H54 (cell line): Measurements from ENCODE around the gene PCDHA2.
A peak's percentile ranks its signal among the peaks of the same experiment; 100 is the strongest.
"Not testable (repeated sequence)": the region's sequence is repeated elsewhere in the genome, so short reads cannot be mapped to it uniquely, and the experiment has no call there.

Source experiments
- DNase-seq: peaks from one replicate; pipeline ENCODE4 v3.0.0; 2011; ENCODE audit warnings: low spot score, mixed read lengths; ENCODE audit not compliant: insufficient read length
- FAIRE-seq: peaks from 3 replicates; lab custom pipeline; 2011; peaks lifted over from hg19 to GRCh38; lab: Jason Lieb, UNC
- POLR2A ChIP-seq: IDR thresholded peaks from 2 replicates; pipeline ENCODE4 v1.6.1; 2011; ENCODE audit warnings: low read depth, mild to moderate bottlenecking, low read length

The PCDHA2 gene

DNA sequence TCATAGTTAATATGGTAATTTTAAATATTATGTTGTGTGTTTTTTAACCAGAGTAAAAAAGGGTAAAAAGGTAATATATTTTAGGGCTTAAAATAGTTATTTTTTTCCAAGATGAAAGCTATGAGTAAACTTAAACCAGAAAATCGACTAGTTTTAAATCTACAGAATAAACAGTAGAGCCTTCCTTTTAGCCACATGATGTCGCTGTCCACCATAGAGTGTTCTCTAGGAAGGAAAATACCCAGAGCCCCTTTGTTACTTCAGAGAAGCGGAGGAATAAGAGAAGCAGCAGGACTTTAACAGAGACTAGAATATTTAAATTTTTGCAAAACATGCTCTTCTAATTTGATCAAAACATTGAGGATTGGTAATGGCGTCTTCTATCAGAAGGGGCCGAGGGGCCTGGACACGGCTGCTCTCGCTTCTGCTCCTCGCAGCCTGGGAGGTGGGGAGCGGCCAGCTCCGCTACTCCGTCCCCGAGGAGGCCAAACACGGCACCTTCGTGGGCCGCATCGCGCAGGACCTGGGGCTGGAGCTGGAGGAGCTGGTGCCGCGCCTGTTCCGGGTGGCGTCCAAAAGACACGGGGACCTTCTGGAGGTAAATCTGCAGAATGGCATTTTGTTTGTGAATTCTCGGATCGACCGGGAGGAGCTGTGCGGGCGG is at the start of gene PCDHA2:
Gene PCDHA2, plus strand, starts transcription at position 258 of the 664 bp plus-strand sequence.
- no peak for DNase-seq
- no peak for TF ChIP-seq POLR2A
- FAIRE-seq, result no peak

DNA sequence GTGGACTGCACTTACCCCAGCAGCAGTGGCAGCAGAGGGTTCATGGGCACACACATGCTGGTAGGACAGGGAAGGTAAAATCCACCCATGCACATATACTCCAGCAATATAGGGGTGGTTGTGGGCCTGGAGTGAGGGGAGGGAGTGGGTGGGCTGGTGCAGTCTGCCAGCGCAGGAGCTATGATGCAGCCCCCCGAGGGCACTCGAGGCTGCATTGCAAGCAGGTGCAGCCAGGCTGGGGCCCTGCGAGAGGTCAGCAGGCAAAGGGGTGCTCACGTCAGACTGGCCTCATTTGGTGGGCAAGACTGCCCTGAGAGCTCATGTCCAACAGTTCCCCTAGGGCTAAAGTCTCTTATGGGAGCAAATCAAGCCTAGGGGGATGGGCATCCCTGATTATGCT is 41.1 kb upstream of the PCDHA2 start:
- FAIRE-seq, result no peak
- TF ChIP-seq POLR2A, result no peak

DNA sequence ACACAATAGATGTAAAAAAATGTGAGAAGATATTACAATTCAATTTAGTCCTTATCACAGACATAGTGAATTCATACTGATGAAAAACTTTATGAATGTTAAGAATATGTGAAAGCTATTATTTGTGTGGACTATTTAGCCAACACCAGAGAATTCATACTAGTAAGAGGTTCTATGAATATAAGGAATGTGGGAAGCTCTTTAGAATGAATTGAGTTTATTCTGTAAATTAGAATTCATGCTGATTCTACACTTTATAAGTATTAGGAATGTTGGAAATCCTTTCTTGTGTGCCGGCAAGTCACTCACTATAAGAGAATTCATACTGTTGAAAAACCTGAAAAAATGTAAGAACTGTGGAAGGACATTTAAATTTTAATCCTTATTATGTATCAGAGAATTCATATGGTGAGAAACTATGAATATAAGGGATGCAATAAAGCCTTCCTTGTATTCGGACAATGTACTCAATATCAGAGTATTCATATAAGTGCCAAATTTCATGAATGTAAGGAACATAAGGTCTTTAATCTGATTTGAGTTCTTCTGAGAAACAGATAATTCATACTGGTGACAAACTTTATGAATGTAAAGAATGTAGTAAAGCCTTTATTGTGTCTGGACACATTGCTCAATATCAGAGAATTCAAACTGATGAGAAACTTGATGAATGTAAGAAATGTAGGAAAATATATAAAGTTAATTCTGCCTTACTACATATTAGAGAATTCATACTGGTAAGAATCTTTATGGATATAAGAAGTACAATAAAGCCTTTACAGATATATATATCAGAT is 30.3 kb upstream of the PCDHA2 start:
- TF ChIP-seq POLR2A, result no peak
- DNase-seq, result no peak
- no peak for FAIRE-seq

More for the DNA sequence above, 41.1 kb upstream of the PCDHA2 start:
- no peak for DNase-seq

DNA sequence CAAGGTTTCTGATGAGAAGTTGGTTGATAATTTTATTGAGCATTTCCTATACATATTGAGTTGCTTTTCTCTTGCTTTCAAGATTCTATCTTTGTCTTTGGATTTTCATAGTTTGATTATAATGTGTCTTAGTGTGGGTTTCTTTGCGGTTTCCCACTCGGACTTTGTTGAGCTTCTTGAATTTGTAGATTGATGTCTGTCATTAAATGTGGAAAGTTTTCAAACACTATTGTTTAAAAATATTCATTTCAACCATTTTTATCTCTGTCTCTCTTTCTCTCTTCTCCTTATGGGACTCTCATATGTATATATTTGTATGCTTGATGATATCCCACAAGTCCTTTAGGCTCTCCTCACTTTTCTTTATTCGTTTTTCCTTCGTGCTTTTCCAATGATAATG is 27.2 kb upstream of the PCDHA2 start:
- TF ChIP-seq POLR2A, result no peak
- FAIRE-seq, result no peak
- no peak for DNase-seq

DNA sequence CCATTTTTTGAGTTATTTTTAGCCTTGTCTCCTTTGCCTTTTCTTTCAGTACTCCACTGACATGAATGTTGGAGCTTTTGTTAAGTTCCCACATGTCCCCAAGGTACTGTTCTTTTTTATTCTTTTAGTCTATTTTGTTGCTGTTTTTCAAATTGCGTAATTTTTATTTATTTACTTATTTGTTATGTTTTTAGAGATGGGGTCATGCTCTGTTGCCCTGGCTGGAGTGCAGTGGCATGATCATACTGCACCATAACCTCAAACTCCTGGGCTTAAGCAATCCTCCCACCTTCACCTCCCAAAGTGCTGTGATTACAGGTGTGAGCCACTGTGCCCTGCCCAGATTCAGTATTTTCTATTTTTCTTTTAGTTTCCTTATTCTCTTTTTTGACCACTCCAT is 14.1 kb upstream of the PCDHA2 start:
- TF ChIP-seq POLR2A, result no peak
- no peak for FAIRE-seq
- no peak for DNase-seq

DNA sequence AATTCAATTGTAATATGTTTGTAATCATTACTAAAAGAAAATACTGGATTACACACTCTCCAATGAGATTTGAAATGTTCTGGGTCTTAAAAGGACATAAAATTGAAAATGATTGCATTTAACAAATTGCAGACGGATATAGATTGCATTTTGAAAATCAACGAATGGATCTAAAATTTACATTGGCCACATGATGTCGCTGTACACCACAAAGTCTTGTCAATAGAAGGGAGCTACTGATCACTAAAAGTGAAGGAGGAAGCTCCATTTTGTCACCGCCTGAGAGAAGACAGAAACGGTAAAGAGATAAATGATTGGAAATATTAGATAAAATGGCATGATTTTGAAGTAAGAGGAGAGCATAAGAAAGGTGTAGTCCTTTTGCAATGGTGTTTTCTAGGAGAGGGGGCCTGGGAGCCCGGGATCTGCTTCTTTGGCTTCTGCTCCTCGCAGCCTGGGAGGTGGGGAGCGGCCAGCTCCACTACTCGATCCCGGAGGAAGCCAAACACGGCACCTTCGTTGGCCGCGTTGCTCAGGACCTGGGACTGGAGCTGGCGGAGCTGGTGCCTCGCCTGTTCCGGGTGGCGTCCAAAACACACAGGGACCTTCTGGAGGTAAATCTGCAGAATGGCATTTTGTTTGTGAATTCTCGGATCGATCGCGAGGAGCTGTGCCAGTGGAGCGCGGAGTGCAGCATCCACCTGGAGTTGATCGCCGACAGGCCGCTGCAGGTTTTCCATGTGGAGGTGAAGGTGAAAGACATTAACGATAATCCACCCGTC is 8.6 kb upstream of the PCDHA2 start, which contains the start of gene PCDHA1:
Gene PCDHA1, plus strand, starts transcription at position 236 of the 782 bp plus-strand sequence.
- FAIRE-seq (peak; percentile 15), DNase-seq (no peak)
- no peak for TF ChIP-seq POLR2A

DNA sequence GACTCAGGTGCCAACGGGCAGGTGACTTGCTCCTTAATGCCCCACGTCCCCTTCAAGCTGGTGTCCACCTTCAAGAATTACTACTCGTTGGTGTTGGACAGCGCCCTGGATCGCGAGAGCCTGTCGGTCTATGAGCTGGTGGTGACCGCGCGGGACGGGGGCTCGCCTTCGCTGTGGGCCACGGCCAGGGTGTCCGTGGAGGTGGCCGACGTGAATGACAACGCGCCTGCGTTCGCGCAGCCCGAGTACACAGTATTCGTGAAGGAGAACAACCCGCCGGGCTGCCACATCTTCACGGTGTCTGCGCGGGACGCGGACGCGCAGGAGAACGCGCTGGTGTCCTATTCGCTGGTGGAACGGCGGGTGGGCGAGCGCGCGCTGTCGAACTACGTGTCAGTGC is 7.2 kb upstream of the PCDHA2 start:
- not testable (repeated sequence) for DNase-seq, FAIRE-seq

DNA sequence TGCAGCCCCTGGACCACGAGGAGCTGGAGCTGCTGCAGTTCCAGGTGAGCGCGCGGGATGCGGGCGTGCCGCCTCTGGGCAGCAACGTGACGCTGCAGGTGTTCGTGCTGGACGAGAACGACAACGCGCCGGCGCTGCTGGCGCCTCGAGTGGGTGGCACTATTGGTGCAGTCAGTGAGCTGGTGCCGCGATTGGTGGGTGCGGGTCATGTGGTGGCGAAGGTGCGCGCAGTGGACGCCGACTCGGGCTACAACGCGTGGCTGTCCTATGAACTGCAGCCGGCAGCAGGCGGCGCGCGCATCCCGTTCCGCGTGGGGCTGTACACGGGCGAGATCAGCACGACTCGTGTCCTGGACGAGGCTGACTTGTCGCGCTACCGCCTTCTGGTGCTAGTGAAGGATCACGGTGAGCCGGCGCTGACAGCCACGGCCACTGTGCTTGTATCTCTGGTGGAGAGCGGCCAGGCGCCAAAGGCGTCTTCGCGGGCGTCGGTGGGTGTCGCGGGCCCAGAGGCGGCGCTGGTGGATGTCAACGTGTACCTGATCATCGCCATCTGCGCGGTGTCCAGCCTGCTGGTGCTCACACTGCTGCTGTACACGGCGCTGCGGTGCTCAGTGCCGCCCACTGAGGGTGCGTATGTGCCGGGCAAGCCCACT is 6.7 kb upstream of the PCDHA2 start:
- not testable (repeated sequence) for DNase-seq, FAIRE-seq

DNA sequence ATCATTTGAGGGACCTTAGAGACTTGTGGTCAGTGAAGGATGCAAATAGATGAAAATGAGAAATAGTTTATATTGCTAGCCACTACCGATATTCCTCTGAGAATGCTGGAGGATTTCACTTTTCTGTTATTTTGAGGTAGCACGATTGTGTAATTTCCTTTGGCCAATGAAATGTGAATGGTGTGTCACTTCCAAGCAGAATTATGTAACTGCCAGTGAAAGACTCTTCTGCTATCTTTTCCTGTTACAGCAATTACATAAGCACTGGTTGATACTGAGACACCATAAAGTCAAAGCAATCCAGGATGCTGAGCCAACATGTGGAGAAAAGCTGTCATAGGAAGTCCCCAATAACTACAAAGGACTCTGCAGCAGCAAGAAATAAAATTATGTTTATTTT is 3.6 kb upstream of the PCDHA2 start:
- TF ChIP-seq POLR2A, result no peak
- DNase-seq (no peak), FAIRE-seq (no peak)

DNA sequence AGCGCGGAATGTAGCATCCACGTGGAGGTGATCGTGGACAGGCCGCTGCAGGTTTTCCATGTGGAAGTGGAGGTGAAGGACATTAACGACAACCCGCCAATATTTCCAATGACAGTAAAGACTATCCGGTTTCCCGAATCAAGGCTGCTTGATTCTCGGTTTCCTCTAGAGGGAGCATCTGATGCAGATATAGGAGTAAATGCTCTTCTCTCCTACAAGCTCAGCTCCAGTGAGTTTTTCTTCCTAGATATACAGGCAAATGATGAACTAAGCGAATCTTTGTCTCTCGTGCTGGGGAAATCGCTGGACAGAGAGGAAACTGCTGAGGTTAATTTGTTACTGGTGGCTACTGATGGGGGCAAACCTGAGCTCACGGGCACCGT is 598 bp downstream of the PCDHA2 start:
- DNase-seq (peak; percentile 54), FAIRE-seq (peak; percentile 15)
- TF ChIP-seq POLR2A, result no peak

DNA sequence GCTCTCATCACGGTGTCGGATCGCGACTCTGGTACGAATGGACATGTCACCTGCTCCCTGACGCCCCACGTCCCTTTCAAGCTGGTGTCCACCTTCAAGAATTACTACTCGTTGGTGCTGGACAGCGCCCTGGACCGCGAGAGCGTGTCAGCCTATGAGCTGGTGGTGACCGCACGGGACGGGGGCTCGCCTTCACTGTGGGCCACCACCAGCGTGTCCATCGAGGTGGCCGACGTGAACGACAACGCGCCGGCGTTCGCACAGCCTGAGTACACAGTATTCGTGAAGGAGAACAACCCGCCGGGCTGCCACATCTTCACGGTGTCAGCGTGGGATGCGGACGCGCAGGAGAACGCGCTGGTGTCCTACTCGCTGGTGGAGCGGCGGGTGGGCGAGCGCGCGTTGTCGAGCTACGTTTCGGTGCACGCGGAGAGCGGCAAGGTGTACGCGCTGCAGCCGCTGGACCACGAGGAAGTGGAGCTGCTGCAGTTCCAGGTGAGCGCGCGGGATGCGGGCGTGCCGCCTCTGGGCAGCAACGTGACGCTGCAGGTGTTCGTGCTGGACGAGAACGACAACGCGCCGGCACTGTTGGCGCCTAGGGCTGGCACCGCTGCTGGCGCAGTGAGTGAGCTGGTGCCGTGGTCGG is 1.5 kb downstream of the PCDHA2 start:
- DNase-seq, FAIRE-seq: not testable (repeated sequence)

DNA sequence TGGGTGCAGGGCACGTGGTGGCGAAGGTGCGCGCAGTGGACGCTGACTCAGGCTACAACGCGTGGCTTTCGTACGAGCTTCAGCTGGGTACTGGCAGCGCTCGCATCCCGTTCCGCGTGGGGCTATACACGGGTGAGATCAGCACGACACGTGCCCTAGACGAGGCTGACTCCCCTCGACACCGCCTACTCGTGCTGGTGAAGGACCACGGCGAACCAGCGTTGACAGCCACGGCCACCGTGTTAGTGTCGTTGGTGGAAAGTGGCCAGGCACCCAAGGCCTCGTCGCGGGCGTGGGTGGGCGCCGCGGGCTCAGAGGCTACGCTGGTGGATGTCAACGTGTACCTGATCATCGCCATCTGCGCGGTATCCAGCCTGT is 2.1 kb downstream of the PCDHA2 start:
- FAIRE-seq (no peak), DNase-seq (no peak)
- TF ChIP-seq POLR2A, result no peak

DNA sequence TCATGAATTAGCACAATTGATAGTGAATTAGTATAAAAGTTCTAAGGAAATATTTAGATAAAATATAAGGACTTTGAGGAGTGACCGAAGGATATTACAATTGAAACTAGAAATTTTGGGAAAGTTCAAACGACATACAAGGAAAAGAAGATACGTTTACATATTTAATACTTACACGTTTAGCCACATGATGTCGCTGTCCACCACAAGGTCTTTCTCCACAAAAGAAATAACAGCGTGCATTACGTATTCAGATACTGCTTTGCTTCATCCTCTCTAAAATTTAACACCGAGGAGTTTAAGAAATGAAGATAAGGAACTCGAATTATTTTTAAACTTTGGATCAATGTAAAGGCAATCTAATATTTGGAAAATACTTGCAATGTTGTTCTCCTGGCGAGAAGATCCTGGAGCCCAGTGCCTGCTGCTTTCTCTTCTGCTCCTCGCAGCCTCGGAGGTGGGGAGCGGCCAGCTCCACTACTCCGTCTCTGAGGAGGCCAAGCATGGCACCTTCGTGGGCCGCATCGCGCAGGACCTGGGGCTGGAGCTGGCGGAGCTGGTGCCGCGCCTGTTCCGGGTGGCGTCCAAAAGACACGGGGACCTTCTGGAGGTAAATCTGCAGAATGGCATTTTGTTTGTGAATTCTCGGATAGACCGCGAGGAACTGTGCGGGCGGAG is 6.3 kb downstream of the PCDHA2 start, which contains the start of gene PCDHA3:
Gene PCDHA3, plus strand, starts transcription at position 242 of the 678 bp plus-strand sequence.
- DNase-seq (no peak), FAIRE-seq (no peak)
- no peak for TF ChIP-seq POLR2A
